GM23338 (cell line): ENCODE data around the gene GSN. TPM values are rescaled to one million over a fixed set of nuclear protein-coding genes. Genes with fewer than 3 reads are reported as not detected.

Experiments used
- ATAC-seq: fragments of 200-7000 bp; cut with Tn5 transposase; 3 replicates; pipeline ENCODE4 v1.9.1; 2020
- DNase-seq: peaks from one replicate; pipeline ENCODE4 v3.0.0-alpha.2; 2015; ENCODE audit warnings: low spot score
- H2AFZ ChIP-seq: fragments of 200-600 bp; sonication (generic); 2 replicates; pipeline ENCODE4 v1.8.0; 2016; ENCODE audit warnings: antibody characterized with exemption, mild to moderate bottlenecking, moderate library complexity
- H3F3A ChIP-seq: fragments of 200-600 bp; sonication (generic); replicated peaks from 2 replicates; pipeline ENCODE4 v1.8.0; 2017; ENCODE audit warnings: antibody characterized with exemption, mixed run types, low read depth
- H3K27ac ChIP-seq: fragments of 200-600 bp; sonication (generic); 2 replicates; pipeline ENCODE4 v1.6.1; 2016; ENCODE audit warnings: low read depth
- H3K27me3 ChIP-seq: fragments of 200-600 bp; sonication (generic); 2 replicates; pipeline ENCODE4 v1.8.0; 2016; ENCODE audit warnings: mild to moderate bottlenecking, mixed run types, moderate library complexity; ENCODE audit not compliant: insufficient read depth
- H3K36me3 ChIP-seq: fragments of 200-600 bp; sonication (generic); 2 replicates; pipeline ENCODE4 v1.8.0; 2016; ENCODE audit warnings: mild to moderate bottlenecking; ENCODE audit not compliant: insufficient read depth
- H3K4me1 ChIP-seq: fragments of 200-600 bp; sonication (generic); 2 replicates; pipeline ENCODE4 v1.8.0; 2016; ENCODE audit warnings: mild to moderate bottlenecking, moderate library complexity; ENCODE audit not compliant: insufficient read depth
- H3K4me2 ChIP-seq: fragments of 200-600 bp; sonication (generic); 2 replicates; pipeline ENCODE4 v1.7.1; 2017; ENCODE audit warnings: mixed run types
- H3K4me3 ChIP-seq: fragments of 200-600 bp; sonication (generic); 2 replicates; pipeline ENCODE4 v1.6.1; 2016; ENCODE audit warnings: mixed run types
- H3K79me2 ChIP-seq: fragments of 200-600 bp; sonication (generic); replicated peaks from 2 replicates; pipeline ENCODE4 v1.8.0; 2017; ENCODE audit warnings: mild to moderate bottlenecking; ENCODE audit not compliant: insufficient read depth
- H3K9me2 ChIP-seq: fragments of 200-600 bp; sonication (generic); 2 replicates; pipeline ENCODE4 v1.8.0; 2017; ENCODE audit not compliant: insufficient read depth
- H4K20me1 ChIP-seq: fragments of 200-600 bp; sonication (generic); replicated peaks from 2 replicates; pipeline ENCODE4 v1.8.0; 2017; ENCODE audit warnings: mild to moderate bottlenecking; ENCODE audit not compliant: insufficient read depth
- H3K27ac Mint-ChIP-seq: 2 replicates; pipeline ENCODE4 v1.8.0; 2020; ENCODE audit warnings: inconsistent platforms, mild to moderate bottlenecking, moderate library complexity, mixed read lengths
- H3K27me3 Mint-ChIP-seq: 3 replicates; pipeline ENCODE4 v1.8.0; 2022; ENCODE audit warnings: low read depth, mild to moderate bottlenecking, moderate library complexity, mixed read lengths, inconsistent platforms; ENCODE audit not compliant: insufficient read depth, poor library complexity
- H3K36me3 Mint-ChIP-seq: 3 replicates; pipeline ENCODE4 v1.8.0; 2021; ENCODE audit warnings: low read depth, mild to moderate bottlenecking, inconsistent platforms, moderate library complexity, mixed read lengths
- H3K4me1 Mint-ChIP-seq: 3 replicates; pipeline ENCODE4 v1.8.0; 2020; ENCODE audit warnings: mild to moderate bottlenecking, inconsistent platforms, mixed read lengths
- H3K4me3 Mint-ChIP-seq: 3 replicates; pipeline ENCODE4 v1.8.0; 2021; ENCODE audit warnings: moderate library complexity, mild to moderate bottlenecking, inconsistent platforms, mixed read lengths
- H3K9me3 Mint-ChIP-seq: 3 replicates; pipeline ENCODE4 v1.8.0; 2020; ENCODE audit warnings: moderate library complexity, mild to moderate bottlenecking, inconsistent platforms, mixed read lengths
- CREB1 ChIP-seq: fragments of 250-450 bp; sonication (Bioruptor Pico); IDR thresholded peaks from 2 replicates; pipeline ENCODE4 v1.5.0; 2020; ENCODE audit warnings: low read depth, mild to moderate bottlenecking, moderate library complexity
- EZH2 ChIP-seq: fragments of 200-600 bp; sonication (generic); IDR thresholded peaks from one replicate; pipeline ENCODE4 v1.8.0; 2017; ENCODE audit warnings: antibody characterized with exemption, mild to moderate bottlenecking, low read depth; ENCODE audit not compliant: unreplicated experiment
- EZH2phosphoT487 ChIP-seq: fragments of 200-600 bp; sonication (generic); IDR thresholded peaks from one replicate; pipeline ENCODE4 v1.8.1; 2018; ENCODE audit warnings: antibody characterized with exemption; ENCODE audit not compliant: unreplicated experiment
- JUNB ChIP-seq: IDR thresholded peaks from one replicate; pipeline ENCODE4 v1.6.1; 2016; ENCODE audit warnings: antibody characterized with exemption; ENCODE audit not compliant: unreplicated experiment
- NANOG ChIP-seq: IDR thresholded peaks from 2 replicates; pipeline ENCODE4 v1.6.1; 2016; ENCODE audit warnings: antibody characterized with exemption, borderline replicate concordance
- POLR2AphosphoS5 ChIP-seq: IDR thresholded peaks from 2 replicates; pipeline ENCODE4 v1.6.1; 2016; ENCODE audit warnings: antibody characterized with exemption, low read depth
- REST ChIP-seq: IDR thresholded peaks from one replicate; pipeline ENCODE4 v1.6.1; 2018; ENCODE audit warnings: antibody characterized with exemption; ENCODE audit not compliant: unreplicated experiment
- STAT1 ChIP-seq: IDR thresholded peaks from one replicate; pipeline ENCODE4 v1.6.1; 2016; ENCODE audit warnings: antibody characterized with exemption; ENCODE audit not compliant: unreplicated experiment
- ZNF114 ChIP-seq: fragments of 250-450 bp; sonication (Bioruptor Pico); IDR thresholded peaks from 2 replicates; pipeline ENCODE4 v1.5.0; 2020; ENCODE audit warnings: mild to moderate bottlenecking, moderate library complexity
- ZNF331 ChIP-seq: fragments of 250-450 bp; sonication (Bioruptor Pico); IDR thresholded peaks from 2 replicates; pipeline ENCODE4 v1.5.0; 2020; ENCODE audit warnings: low read depth, mild to moderate bottlenecking, moderate library complexity
- ZNF462 ChIP-seq: fragments of 250-450 bp; sonication (Bioruptor Pico); IDR thresholded peaks from 2 replicates; pipeline ENCODE4 v1.5.0; 2020; ENCODE audit warnings: mild to moderate bottlenecking, moderate library complexity
- polyA plus RNA-seq: library from polyadenylated mRNA; unstranded; fragments of >200 nt; fragmentation: Nextera tagmentation; extraction: Ambion mirVana; gene quantifications from 2 replicates; pipeline ENCODE4 v1.2.1, GENCODE V29; 2016
- total RNA-seq: library from RNA; depleted of rRNA; stranded (reverse); fragments of >200 nt; shearing (Covaris generic); gene quantifications from 2 replicates; pipeline ENCODE4 v1.2.3, GENCODE V29; 2014

The GSN gene
- total and polyA plus RNA-seq, 2 experiments from 2014 or later, result 30.2 to 85.7 TPM

- TF ChIP-seq ZNF462 (CRISPR knock-in tag) (no peak), CREB1 (CRISPR knock-in tag) (no peak), JUNB (no peak), EZH2phosphoT487 (no peak), POLR2AphosphoS5 (no peak), ZNF114 (no peak), NANOG (no peak), ZNF331 (CRISPR knock-in tag) (no peak), EZH2 (no peak)
These were observed 49.0 kb downstream of the GSN start (continued) for GRCh38 chr9:121316852-121317373.

GRCh38 chr9:121317737-121318630 is 50.0 kb downstream of the GSN start:
- Histone ChIP-seq H3K4me1 (no peaks in the 10 kb centered on the region; the same call in 1 of the 2 replicates), H3F3A (no peaks in the 10 kb centered on the region), H3K27ac (no peak overlapping the region), H3K9me2 (no peaks in the 10 kb centered on the region), H3K27me3 (no peaks in the 10 kb centered on the region), H3K4me3 (no peak overlapping the region), H4K20me1 (no peaks in the 10 kb centered on the region), H3K4me2 (no peak overlapping the region), H3K79me2 (no peaks in the 10 kb centered on the region), H3K36me3 (no peaks in the 10 kb centered on the region), H2AFZ (no peak overlapping the region)
- Mint-ChIP-seq H3K27ac (no peak overlapping the region), H3K27me3 (peaks cover 2% of the 10 kb centered on the region), H3K4me1 (no peaks in the 10 kb centered on the region), H3K4me3 (no peak overlapping the region), H3K36me3 (peaks cover 39% of the 10 kb centered on the region), H3K9me3 (no peaks in the 10 kb centered on the region; the same call in 2 of the 3 replicates)
- ATAC-seq, result no peak
- DNase-seq, result no peak
- TF ChIP-seq CREB1 (CRISPR knock-in tag) (no peak), ZNF331 (CRISPR knock-in tag) (no peak), EZH2 (no peak), REST (no peak), NANOG (no peak), ZNF114 (no peak), STAT1 (no peak), JUNB (no peak)
